Hematopoietic multipotent progenitor cell treated with erythropoietin and hydrocortisone succinate and interleukin-3 and kit ligand, for 6 days (in vitro differentiated cells): ENCODE results near the gene PSMB5.
A peak's percentile ranks its signal among the peaks of the same experiment; 100 is the strongest.
"Not testable (repeated sequence)": the region's sequence is repeated elsewhere in the genome, so short reads cannot be mapped to it uniquely, and the experiment has no call there.

Experiments
- DNase-seq: peaks from one replicate; pipeline ENCODE4 v3.0.0-alpha.2; 2015

The PSMB5 gene

GRCh38 chr14:23013054-23013748 is 21.5 kb downstream of the PSMB5 start:
- no peak for DNase-seq

- DNase-seq, result peak; percentile 89
Observed at GRCh38 chr14:23009939-23010726, 24.6 kb downstream of the PSMB5 start, which contains the start of gene C14orf93. C14orf93 (minus strand) TSS chr14:23010143; CDS start chr14:22999023, 11,120 bp downstream.

GRCh38 chr14:23009483-23009938 is 25.2 kb downstream of the PSMB5 start:
- no peak for DNase-seq

GRCh38 chr14:23008831-23009230 is 25.9 kb downstream of the PSMB5 start:
- DNase-seq, result peak; percentile 54

- DNase-seq, result peak; percentile 99
Observed at GRCh38 chr14:23006544-23007419, 27.9 kb downstream of the PSMB5 start.

- no peak for DNase-seq
Observed at GRCh38 chr14:23006188-23006534, 28.5 kb downstream of the PSMB5 start.

GRCh38 chr14:23005451-23006187 is 29.1 kb downstream of the PSMB5 start:
- peak; percentile 46 for DNase-seq

GRCh38 chr14:23004274-23004673 is 30.4 kb downstream of the PSMB5 start:
- not testable (repeated sequence) for DNase-seq

- no peak for DNase-seq
Observed at GRCh38 chr14:23002592-23002991, 32.1 kb downstream of the PSMB5 start.

- DNase-seq, result no peak
Observed at GRCh38 chr14:23000860-23001259, 33.8 kb downstream of the PSMB5 start.

- no peak for DNase-seq
Observed at GRCh38 chr14:22998329-22999012, 36.2 kb downstream of the PSMB5 start.

- DNase-seq, result no peak
Observed at GRCh38 chr14:22997676-22998323, 36.9 kb downstream of the PSMB5 start.

GRCh38 chr14:22996768-22997654 is 37.7 kb downstream of the PSMB5 start:
- no peak for DNase-seq

- DNase-seq, result no peak
Observed at GRCh38 chr14:22995889-22996625, 38.6 kb downstream of the PSMB5 start.

- DNase-seq, result peak; percentile 84
Observed at GRCh38 chr14:22994762-22995275, 39.9 kb downstream of the PSMB5 start.

GRCh38 chr14:22993517-22993916 is 41.2 kb downstream of the PSMB5 start:
- DNase-seq, result no peak

- no peak for DNase-seq
Observed at GRCh38 chr14:22991852-22992251, 42.8 kb downstream of the PSMB5 start.

- DNase-seq, result no peak
Observed at GRCh38 chr14:22987291-22987690, 47.4 kb downstream of the PSMB5 start.

GRCh38 chr14:22986508-22987054 is 48.1 kb downstream of the PSMB5 start:
- peak; percentile 92 for DNase-seq
